GM18951 (cell line): Measurements from ENCODE around the gene ZNRF2.

Source experiments
- POLR2A ChIP-seq: IDR thresholded peaks from 4 replicates; pipeline ENCODE4 v1.6.1; 2011; ENCODE audit warnings: mild to moderate bottlenecking; ENCODE audit not compliant: insufficient read length, insufficient read depth; ENCODE audit errors: extremely low read depth
- in situ Hi-C: fragments of 300-500 bp; cut with MboI; formaldehyde crosslinking; loops from one replicate; pipeline ENCODE4 v1.12.0; 2022; ENCODE audit warnings: low sequenced_read_pairs, mixed read lengths, inconsistent platforms; ENCODE audit not compliant: unreplicated experiment

Gene ZNRF2

GRCh38 chr7:30308389-30308788 lies 24.0 kb downstream of the ZNRF2 start:
- no peak for TF ChIP-seq POLR2A
- in situ Hi-C loops = no loop called here

- in situ Hi-C loops = no loop called here
Observed at GRCh38 chr7:30309302-30309701, 24.9 kb downstream of the ZNRF2 start.

GRCh38 chr7:30309842-30310435 lies 25.5 kb downstream of the ZNRF2 start:
- in situ Hi-C loops = no loop called here
- no peak for TF ChIP-seq POLR2A

More at GRCh38 chr7:30309302-30309701, 24.9 kb downstream of the ZNRF2 start:
- no peak for TF ChIP-seq POLR2A

GRCh38 chr7:30310674-30311362 lies 26.4 kb downstream of the ZNRF2 start:
- TF ChIP-seq POLR2A = no peak
- in situ Hi-C loops = no loop called here

- TF ChIP-seq POLR2A = no peak
- in situ Hi-C loops = no loop called here
Observed at GRCh38 chr7:30312178-30312577, 27.8 kb downstream of the ZNRF2 start.

GRCh38 chr7:30313348-30313747 lies 29.0 kb downstream of the ZNRF2 start:
- in situ Hi-C loops = no loop called here
- no peak for TF ChIP-seq POLR2A

GRCh38 chr7:30313793-30314192 lies 29.4 kb downstream of the ZNRF2 start:
- no peak for TF ChIP-seq POLR2A
- in situ Hi-C loops = no loop called here

- in situ Hi-C loops = no loop called here
- no peak for TF ChIP-seq POLR2A
Observed at GRCh38 chr7:30315589-30315988, 31.2 kb downstream of the ZNRF2 start.

GRCh38 chr7:30320392-30320791 lies 36.0 kb downstream of the ZNRF2 start:
- in situ Hi-C loops = no loop called here
- no peak for TF ChIP-seq POLR2A

GRCh38 chr7:30321089-30321881 lies 36.9 kb downstream of the ZNRF2 start:
- in situ Hi-C loops = no loop called here
- no peak for TF ChIP-seq POLR2A

- no peak for TF ChIP-seq POLR2A
- in situ Hi-C loops = no loop called here
Observed at GRCh38 chr7:30321882-30322192, 37.4 kb downstream of the ZNRF2 start.

GRCh38 chr7:30322271-30323005 lies 38.0 kb downstream of the ZNRF2 start:
- in situ Hi-C loops = no loop called here
- no peak for TF ChIP-seq POLR2A

GRCh38 chr7:30323006-30323355 lies 38.6 kb downstream of the ZNRF2 start:
- in situ Hi-C loops = no loop called here
- no peak for TF ChIP-seq POLR2A

- in situ Hi-C loops = no loop called here
- TF ChIP-seq POLR2A = no peak
Observed at GRCh38 chr7:30327813-30328212, 43.4 kb downstream of the ZNRF2 start.

- TF ChIP-seq POLR2A = no peak
- in situ Hi-C loops = no loop called here
Observed at GRCh38 chr7:30328381-30328780, 44.0 kb downstream of the ZNRF2 start.
